PC-9 (cell line): Measurements from ENCODE around the gene MPI. TPM values are rescaled to one million over a fixed set of nuclear protein-coding genes. Genes with fewer than 3 reads are reported as not detected.

ENCODE experiments used
- BruUV-seq: library from RNA; stranded (reverse); fragments of 400-500 nt; replicated peaks from 2 replicates; lab custom pipeline; 2021; lab: Mats Ljungman, UMichigan
- CTCF ChIA-PET: fragments of 300-600 bp; sonication (Branson Sonifier 250); formaldehyde crosslinking; loops from one replicate; lab custom pipeline; 2022; ENCODE audit warnings: antibody characterized with exemption; lab: Charles Lee
- POLR2A ChIA-PET: fragments of 300-600 bp; sonication (Branson Sonifier 250); formaldehyde crosslinking; loops from one replicate; lab custom pipeline; 2022; ENCODE audit warnings: antibody characterized with exemption; ENCODE audit not compliant: unreplicated experiment; lab: Charles Lee
- DNase-seq, 2 experiments: peaks; one replicate each; pipeline versions ENCODE4 v3.0.0 to v3.0.0-alpha.2; 2015 to 2022; ENCODE audit warnings: mixed read lengths in 1 of 2
- H2AFZ ChIP-seq: fragments of 200-600 bp; sonication (generic); 2 replicates; pipeline ENCODE4 v1.8.1; 2017; ENCODE audit warnings: antibody characterized with exemption
- H3F3A ChIP-seq: fragments of 200-600 bp; sonication (generic); 2 replicates; pipeline ENCODE4 v1.8.1; 2017; ENCODE audit warnings: antibody characterized with exemption, mild to moderate bottlenecking, low read depth; ENCODE audit not compliant: insufficient read depth
- H3K27ac ChIP-seq: fragments of 200-600 bp; sonication (generic); 2 replicates; pipeline ENCODE4 v1.6.1; 2016; ENCODE audit warnings: mixed run types
- H3K27me3 ChIP-seq: fragments of 200-600 bp; sonication (generic); 2 replicates; pipeline ENCODE4 v1.6.1; 2016; ENCODE audit warnings: low read depth, mixed run types; ENCODE audit not compliant: insufficient read depth
- H3K36me3 ChIP-seq: fragments of 200-600 bp; sonication (generic); 2 replicates; pipeline ENCODE4 v1.6.1; 2016; ENCODE audit warnings: low read depth, mixed run types
- H3K4me1 ChIP-seq: fragments of 200-600 bp; sonication (generic); replicated peaks from 2 replicates; pipeline ENCODE4 v1.6.1; 2016; ENCODE audit warnings: mixed run types; ENCODE audit not compliant: insufficient read depth
- H3K4me2 ChIP-seq: fragments of 200-600 bp; sonication (generic); 2 replicates; pipeline ENCODE4 v1.6.1; 2017; ENCODE audit warnings: mixed run types
- H3K4me3 ChIP-seq: fragments of 200-600 bp; sonication (generic); 2 replicates; pipeline ENCODE4 v1.6.1; 2016; ENCODE audit warnings: mixed run types
- H3K79me2 ChIP-seq: fragments of 200-600 bp; sonication (generic); 2 replicates; pipeline ENCODE4 v1.6.1; 2017; ENCODE audit warnings: low read depth, mixed run types
- H3K9me2 ChIP-seq: fragments of 200-600 bp; sonication (generic); 2 replicates; pipeline ENCODE4 v1.8.1; 2017; ENCODE audit warnings: mild to moderate bottlenecking; ENCODE audit not compliant: insufficient read depth
- H3K9me3 ChIP-seq: fragments of 200-600 bp; sonication (generic); 2 replicates; pipeline ENCODE4 v1.8.1; 2016; ENCODE audit warnings: low read depth; ENCODE audit not compliant: insufficient read depth
- H4K20me1 ChIP-seq: fragments of 200-600 bp; sonication (generic); 2 replicates; pipeline ENCODE4 v1.8.1; 2017; ENCODE audit not compliant: insufficient read depth
- CTCF ChIP-seq: fragments of 200-600 bp; sonication (generic); conservative IDR thresholded peaks from 2 replicates; pipeline ENCODE4 v1.6.1; 2017; ENCODE audit warnings: mixed run types, antibody characterized with exemption, mild to moderate bottlenecking, moderate library complexity
- EZH2 ChIP-seq: fragments of 200-600 bp; sonication (generic); IDR thresholded peaks from 2 replicates; pipeline ENCODE4 v1.8.0; 2017; ENCODE audit warnings: antibody characterized with exemption, low read depth
- intact Hi-C: fragments of 100-400 bp; cut with micrococcal nuclease; formaldehyde crosslinking; loops from one replicate; pipeline ENCODE4 v1.10.0; 2022; ENCODE audit not compliant: unreplicated experiment
- total RNA-seq: library from RNA; stranded (reverse); gene quantifications from 2 replicates; pipeline ENCODE4 v1.2.3, GENCODE V29; 2021

The MPI gene
- total RNA-seq, 1 experiment from 2014 or later = 22.5 TPM

- H3K27me3 ChIP-seq = no peaks in the 10 kb centered on the region
- H2AFZ ChIP-seq = no peak overlapping the region
- peaks cover 11% of the 10 kb centered on the region for H3K4me1 ChIP-seq
- no peaks in the 10 kb centered on the region for H3K9me2 ChIP-seq
- ChIA-PET POLR2A (interaction anchor here (0.6 kb wide), 1 partner anchor 418 kb away, joined by 20 read pairs; no protein-coding TSS in a partner anchor), CTCF (interaction anchor here (1.3 kb wide), 1 partner anchor 60 kb away, joined by 4 read pairs; no protein-coding TSS in a partner anchor)
- H4K20me1 ChIP-seq = no peaks in the 10 kb centered on the region
- TSS peak; percentile 35 for BruUV-seq
- H3K9me3 ChIP-seq = no peaks in the 10 kb centered on the region
- no peaks in the 10 kb centered on the region for H3K36me3 ChIP-seq
- no peak for DNase-seq
- H3K4me2 ChIP-seq = peak overlapping the region; percentile 79
- peak overlapping the region; percentile 91 for H3K4me3 ChIP-seq
- intact Hi-C loops = loop anchor here (2.0 kb wide), 1 partner anchor 59 kb away; no protein-coding TSS in a partner anchor
- peaks cover 11% of the 10 kb centered on the region; the same call in 1 of the 2 replicates for H3F3A ChIP-seq
- H3K79me2 ChIP-seq = no peaks in the 10 kb centered on the region
- no peak overlapping the region for H3K27ac ChIP-seq
- no peak for TF ChIP-seq CTCF
- TF ChIP-seq EZH2 = no peak
These were observed 47.9 kb upstream of the MPI start for GRCh38 chr15:74841891-74842373.

- Histone ChIP-seq H3F3A (peaks cover 14% of the 10 kb centered on the region; the same call in 1 of the 2 replicates), H3K27me3 (no peaks in the 10 kb centered on the region), H3K4me3 (peak within 1 kb of the TSS; percentile 91), H3K4me2 (peak within 1 kb of the TSS; percentile 79), H3K9me2 (no peaks in the 10 kb centered on the region), H3K27ac (peak within 1 kb of the TSS; percentile 47), H2AFZ (peak within 1 kb of the TSS; percentile 96), H3K36me3 (no peaks in the 10 kb centered on the region), H3K79me2 (no peaks in the 10 kb centered on the region), H3K9me3 (no peaks in the 10 kb centered on the region), H4K20me1 (no peaks in the 10 kb centered on the region), H3K4me1 (peaks cover 11% of the 10 kb centered on the region)
- POLR2A ChIA-PET = no interaction called here
- CTCF ChIA-PET = interaction anchor here (0.6 to 1.3 kb wide), 2 partner anchors 59 to 88 kb away, joined by 4 to 5 read pairs; no protein-coding TSS in a partner anchor
- DNase-seq = peak; percentile 78 to 87
- TF ChIP-seq EZH2 (no peak), CTCF (peak; percentile 59)
- BruUV-seq = TSS peak; percentile 89
- intact Hi-C loops = loop anchor here (2.0 kb wide), 1 partner anchor 58 kb away; no protein-coding TSS in a partner anchor
These were observed 47.0 kb upstream of the MPI start, which contains the start of gene ULK3 for GRCh38 chr15:74842581-74843444. Gene ULK3 (minus strand): TSS chr15:74843156. CDS start chr15:74843105, 51 bp downstream.

DNA sequence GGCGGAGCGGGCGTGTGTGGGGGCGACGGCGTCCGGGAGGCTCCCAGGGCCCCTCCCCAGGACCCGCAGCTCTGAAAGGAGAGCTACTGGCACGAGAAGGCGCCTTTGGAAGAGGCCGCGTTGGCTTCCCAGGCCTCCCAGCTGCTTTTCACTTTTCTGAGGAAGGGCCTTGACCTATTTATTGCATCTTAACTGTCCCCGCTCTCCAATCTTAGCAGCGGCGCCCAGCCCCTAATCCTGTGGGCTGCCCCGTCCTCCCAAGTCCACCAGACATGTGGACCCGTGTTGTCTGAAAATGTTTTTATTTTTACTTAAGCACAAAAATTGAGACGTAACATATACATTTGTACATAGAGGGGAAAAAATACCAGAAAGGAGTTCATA is 46.4 kb upstream of the MPI start:
- no peaks in the 10 kb centered on the region for H3K9me3 ChIP-seq
- H3F3A ChIP-seq = peaks cover 18% of the 10 kb centered on the region; the same call in 1 of the 2 replicates
- no peak overlapping the region for H2AFZ ChIP-seq
- no peaks in the 10 kb centered on the region; the same call in 1 of the 2 replicates for H3K36me3 ChIP-seq
- H4K20me1 ChIP-seq = no peaks in the 10 kb centered on the region
- peak overlapping the region; percentile 91; the same call in 1 of the 2 replicates for H3K4me3 ChIP-seq
- intact Hi-C loops = loop anchor here (2.0 kb wide), 1 partner anchor 57 kb away; no protein-coding TSS in a partner anchor
- H3K9me2 ChIP-seq = no peaks in the 10 kb centered on the region
- no peak for TF ChIP-seq EZH2
- 0 out of 2 replicates have a peak, but pooled peaks have one; percentile 22 for TF ChIP-seq CTCF
- H3K27ac ChIP-seq = 0 out of 2 replicates have a peak overlapping the region, but pooled peaks have one; percentile 4
- CTCF ChIA-PET = no interaction called here
- H3K4me1 ChIP-seq = peaks cover 11% of the 10 kb centered on the region
- H3K79me2 ChIP-seq = no peaks in the 10 kb centered on the region
- BruUV-seq = no TSS peak
- H3K4me2 ChIP-seq = peak overlapping the region; percentile 79
- H3K27me3 ChIP-seq = no peaks in the 10 kb centered on the region
- DNase-seq = no peak
- POLR2A ChIA-PET = interaction anchor here (0.5 kb wide), 1 partner anchor 119 kb away, joined by 3 read pairs; no protein-coding TSS in a partner anchor
